ENCODE measurements around the gene GUCA1A.

Gene GUCA1A

GRCh38 chr6:42173101-42173500 lies at the start of gene GUCA1A:
Gene GUCA1A (plus strand): TSS chr6:42173364. CDS start chr6:42173614, 250 bp downstream.
- DNase-seq = no peak

GRCh38 chr6:42123379-42124103 lies 49.6 kb upstream of the GUCA1A start:
- DNase-seq = no peak

DNA sequence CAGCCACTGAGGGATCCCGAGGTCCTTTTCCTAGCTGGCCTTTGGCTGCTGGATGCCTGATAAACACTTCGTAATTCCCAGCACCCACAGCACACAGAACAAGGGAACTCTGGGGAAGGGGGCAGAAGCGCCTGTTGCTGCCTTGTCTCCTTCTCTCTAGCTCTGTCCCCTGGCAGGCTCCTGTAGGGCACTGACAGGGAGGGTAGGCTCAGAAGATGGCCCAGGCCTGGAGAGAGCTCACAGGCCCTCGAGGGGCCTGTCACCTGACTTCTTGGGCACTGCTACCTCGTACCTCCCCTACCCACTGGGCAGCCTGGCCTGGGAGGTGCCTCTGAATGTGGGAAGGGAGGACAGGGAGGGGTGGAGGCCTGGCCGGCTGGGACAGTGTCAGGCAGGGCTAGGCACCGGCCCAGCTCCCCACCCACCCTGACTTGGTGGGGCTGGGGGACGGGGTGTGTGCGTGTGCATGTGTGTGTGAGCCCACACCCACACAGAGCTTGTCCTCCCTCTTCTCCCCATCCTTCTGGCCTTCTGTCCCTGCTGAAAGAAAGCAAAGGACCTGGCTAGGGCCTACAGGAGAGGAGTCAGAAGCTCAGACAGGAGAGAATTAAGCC lies 48.8 kb upstream of the GUCA1A start:
- DNase-seq = no peak

- no peak for DNase-seq
Observed at GRCh38 chr6:42125231-42125630, 47.9 kb upstream of the GUCA1A start.

- DNase-seq = no peak
Observed at GRCh38 chr6:42125663-42126062, 47.5 kb upstream of the GUCA1A start.

GRCh38 chr6:42128460-42129359 lies 44.5 kb upstream of the GUCA1A start:
- DNase-seq = no peak

GRCh38 chr6:42129360-42129676 lies 43.8 kb upstream of the GUCA1A start:
- no peak for DNase-seq

- no peak for DNase-seq
Observed at GRCh38 chr6:42131531-42131930, 41.6 kb upstream of the GUCA1A start.

DNA sequence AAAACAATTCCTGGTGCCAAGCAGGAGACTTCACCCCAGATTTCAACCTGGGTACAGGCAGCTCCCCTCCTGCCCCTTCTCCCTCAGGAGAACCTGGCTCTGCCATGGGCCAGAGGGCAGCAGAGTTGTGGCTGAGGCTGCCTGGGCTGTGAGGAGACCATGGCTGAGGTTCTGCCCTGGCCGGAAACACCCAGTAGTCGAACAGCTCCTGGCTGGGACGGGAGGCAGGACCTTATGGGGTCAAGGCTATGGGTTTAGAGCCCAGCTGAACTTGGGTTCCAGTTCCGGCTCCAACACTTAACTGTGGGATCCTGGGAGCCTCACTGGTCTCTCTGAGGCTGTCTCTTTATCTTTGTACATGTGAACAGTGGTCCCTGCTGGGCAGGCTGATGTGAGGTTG lies 39.2 kb upstream of the GUCA1A start:
- DNase-seq = no peak

DNA sequence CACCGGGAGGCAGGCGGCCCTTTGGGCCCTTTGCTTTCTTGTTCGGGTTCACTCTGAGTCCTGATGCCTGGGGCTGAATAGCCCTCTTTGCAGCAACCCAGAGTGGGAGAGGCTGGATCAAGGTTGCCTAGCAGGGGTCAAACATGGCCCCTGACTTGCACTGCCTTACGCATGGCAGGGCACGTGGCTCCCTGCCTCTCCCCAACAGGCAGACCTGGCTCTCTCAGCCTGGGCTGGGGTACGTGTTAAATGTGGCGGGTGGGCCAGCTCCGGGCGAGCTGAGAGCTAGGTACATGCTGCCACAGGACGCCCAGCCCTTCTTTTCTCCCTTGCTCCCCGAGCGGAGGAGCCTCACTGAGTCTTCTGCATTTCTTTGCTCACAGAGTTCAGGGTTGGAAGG lies 38.0 kb upstream of the GUCA1A start:
- no peak for DNase-seq

DNA sequence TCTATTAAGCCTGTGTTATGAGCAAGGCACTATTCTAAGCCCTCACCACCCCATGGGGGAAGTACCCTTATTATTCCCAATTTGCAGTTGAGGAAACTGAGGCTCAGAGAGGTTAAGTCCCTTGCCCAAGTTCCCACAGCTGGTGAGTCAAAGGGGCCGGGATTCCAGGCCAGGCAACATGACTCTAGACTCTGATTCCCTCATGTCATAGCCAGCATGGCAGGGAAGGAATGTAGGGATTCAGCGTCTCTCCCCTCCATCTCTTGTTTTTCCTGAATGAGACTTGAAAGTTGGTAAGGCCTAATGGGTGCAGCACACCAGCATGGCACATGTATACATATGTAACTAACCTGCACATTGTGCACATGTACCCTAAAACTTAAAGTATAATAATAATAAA lies 37.4 kb upstream of the GUCA1A start:
- DNase-seq = no peak

DNA sequence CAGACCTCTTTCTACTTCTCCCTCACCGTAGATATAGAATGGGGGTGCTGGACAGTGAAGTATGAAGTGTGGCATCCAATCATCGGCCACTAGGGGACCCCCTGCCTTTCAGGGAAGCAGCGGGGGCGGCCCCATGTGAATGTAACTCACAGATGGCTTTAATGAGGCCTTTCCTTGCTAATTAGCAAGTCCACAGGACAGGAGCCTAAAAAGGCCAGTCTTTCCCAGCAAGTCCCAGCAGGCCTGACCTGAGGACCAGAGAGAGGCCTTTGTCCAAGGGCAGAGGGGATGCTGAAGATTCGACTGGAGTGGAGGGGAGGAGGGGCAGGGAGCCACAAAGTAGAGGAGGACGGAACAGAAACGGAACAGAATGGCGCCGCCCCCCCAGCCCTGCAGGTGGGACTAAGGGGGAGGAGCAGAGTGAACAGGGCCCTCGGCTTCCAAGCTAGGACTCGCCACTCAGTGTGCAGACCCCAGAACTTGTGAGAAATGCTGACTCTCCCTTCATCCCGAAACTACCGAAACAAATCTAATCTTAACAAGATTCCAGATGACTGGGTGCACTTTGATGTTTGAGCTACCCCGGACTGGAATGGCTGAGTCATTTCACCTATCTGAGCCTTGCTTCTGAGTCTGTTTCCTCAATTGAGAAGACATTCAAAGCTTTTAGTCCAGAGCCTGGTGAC lies 36.5 kb upstream of the GUCA1A start:
- DNase-seq = no peak

GRCh38 chr6:42137194-42137753 lies 35.9 kb upstream of the GUCA1A start:
- DNase-seq = no peak

DNA sequence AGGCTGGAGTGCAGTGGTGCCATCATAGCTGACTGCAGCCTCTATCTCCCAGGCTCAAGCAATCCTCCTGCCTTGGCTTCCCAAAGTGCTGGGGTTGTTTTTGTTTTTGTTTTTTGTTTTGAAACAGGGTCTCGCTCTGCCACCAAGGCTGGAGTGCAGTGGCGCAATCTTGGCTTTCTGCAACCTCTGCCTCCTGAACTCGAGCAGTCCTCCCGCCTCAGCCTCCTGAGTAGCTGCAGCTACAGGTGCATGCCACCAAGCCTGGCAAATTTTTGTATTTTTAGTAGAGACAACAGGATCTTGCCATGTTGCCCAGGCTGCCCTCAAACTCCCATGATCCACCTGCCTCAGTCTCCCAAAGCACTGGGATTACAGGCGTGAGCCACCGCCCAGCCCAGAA lies 35.0 kb upstream of the GUCA1A start:
- no peak for DNase-seq

DNA sequence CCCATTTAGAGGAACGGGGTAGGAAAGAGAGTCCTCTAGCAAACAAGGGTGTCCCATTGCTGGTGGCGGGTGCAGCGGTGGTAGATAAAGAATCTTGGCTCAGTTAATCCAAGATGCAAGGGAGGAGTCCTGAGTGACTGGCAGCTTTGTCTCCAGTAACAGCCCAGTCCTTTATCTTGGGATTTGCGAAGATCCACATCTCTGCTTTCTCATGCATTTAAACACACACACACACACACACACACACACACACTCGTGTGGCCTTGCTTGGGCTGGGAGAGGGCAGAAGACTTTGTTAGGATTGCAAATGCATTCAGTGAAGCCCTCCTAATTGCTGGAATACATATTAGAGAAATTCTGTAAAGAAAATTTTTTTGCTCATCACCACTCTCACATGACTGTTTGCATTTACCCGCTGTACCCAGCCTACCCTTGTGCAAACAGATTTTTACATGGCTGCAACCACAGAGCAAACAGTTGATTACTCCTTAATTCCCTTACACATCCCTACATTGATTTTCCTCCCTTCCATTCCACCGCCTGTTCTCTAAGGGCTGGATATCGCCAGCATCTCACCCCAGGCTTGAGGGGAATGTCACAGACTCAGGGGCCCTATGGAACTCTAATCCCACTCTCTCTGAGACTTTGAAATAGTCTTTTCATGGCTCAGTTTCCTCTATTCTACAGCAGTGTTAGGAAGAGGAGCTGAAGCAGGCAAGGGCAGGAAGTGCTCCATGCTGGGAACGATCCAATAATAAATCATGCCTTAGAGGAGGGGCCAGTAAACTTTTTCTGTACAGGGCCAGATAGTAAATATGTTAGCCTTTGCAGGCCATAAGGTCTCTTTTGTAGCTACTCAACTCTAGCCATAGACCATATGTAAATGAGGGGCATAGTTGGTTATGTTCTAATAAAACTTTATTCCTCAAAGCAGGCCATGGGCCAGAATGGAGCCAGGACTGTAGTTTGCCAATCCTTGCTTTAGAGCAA lies 34.2 kb upstream of the GUCA1A start:
- DNase-seq = no peak

DNA sequence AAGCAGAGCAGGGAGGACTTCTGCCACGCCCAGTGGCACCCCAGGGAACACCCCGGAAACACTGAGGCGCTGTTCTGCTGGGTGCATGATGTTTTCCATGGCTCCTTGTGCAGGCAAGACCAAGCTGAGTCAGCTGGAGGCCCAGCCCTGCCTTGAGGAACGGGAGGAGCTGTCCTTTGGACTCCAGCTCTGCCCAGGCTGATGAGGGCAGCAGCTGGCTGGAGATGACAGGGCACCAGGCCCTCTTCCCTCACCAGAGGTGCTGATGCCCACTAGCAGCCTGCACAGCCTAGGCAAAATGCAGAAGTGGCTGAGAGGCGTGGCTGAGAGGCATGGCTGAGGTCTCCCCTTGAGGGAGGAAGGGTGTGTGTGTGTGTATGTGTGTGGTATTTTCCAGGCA lies 33.1 kb upstream of the GUCA1A start:
- no peak for DNase-seq

GRCh38 chr6:42140756-42141602 lies 32.2 kb upstream of the GUCA1A start:
- DNase-seq = no peak

GRCh38 chr6:42141603-42142117 lies 31.5 kb upstream of the GUCA1A start:
- DNase-seq = no peak

DNA sequence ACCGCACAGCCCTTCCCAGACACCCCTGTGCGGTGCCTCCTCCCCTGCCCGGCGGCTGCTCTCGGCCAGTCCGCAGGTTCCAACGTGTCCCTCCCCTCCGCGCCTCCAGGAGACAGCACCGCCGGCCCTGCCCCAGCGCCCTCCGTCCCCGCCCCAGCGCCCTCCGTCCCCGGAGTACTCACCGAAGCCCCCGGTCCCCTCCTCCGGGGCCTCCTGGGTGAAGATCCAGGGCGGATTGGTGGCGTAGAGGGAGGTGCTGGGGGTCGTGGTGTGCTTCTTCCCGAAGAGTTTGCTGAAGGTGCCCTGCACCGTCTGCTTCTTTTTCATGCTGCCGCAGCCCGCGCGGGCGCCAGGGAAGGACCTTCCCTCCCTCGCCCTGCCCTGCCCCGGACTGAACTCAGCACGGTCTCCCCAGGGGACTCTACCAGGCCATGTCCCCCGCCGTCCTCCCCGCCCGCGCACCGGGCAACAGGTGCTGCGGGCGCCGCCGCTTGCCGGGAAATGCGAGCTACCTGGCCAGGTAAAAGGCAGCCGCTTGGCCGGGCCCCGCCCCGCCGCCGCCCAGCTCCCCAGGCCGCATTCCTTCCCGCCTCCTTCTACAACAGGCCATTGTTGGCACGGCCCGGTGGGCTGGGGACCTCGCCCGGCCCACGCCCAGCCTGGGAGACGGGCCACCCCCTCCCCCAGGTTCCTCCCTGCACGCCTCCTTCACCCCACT lies 30.9 kb upstream of the GUCA1A start, which contains the start of gene C6orf132:
Gene C6orf132, minus strand, starts transcription at position 503 of the 718 bp plus-strand sequence. Its CDS starts 176 bp downstream, at position 327.
- DNase-seq = no peak

DNA sequence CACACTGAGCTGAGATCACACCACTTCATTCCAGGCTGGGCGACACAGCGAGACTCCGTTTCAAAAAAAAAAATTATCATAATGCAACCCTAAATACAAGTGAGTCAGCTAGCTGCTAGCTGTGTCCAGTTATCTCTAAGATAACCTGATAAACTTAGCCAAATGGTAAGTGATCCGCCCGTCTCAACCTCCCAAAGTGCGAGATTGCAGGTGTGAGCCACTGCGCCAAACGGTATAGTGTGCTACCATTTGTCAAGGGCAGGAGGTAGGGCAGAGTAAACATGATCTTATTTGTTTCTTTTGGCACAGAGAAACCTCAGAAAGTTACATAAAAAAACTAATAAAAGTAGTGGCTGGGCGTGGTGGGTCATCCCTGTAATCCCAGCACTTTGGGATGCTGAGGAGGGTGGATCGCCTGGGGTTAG lies 26.0 kb upstream of the GUCA1A start:
- DNase-seq = no peak

All from NCI-H446 (cell line).